Activated CD4-positive, alpha-beta memory T cell treated with anti-CD3 and anti-CD28 coated beads for 36 hours (primary cell): ENCODE data around the gene SUMO3. TPM values are rescaled to one million over a fixed set of nuclear protein-coding genes. Genes with fewer than 3 reads are reported as not detected.
A peak's percentile ranks its signal among the peaks of the same experiment; 100 is the strongest.

Experiments used
- CTCF ChIA-PET: fragments of 350-600 bp; sonication (Branson Sonifier 250); formaldehyde crosslinking; loops from one replicate; lab custom pipeline; 2021; ENCODE audit warnings: antibody characterized with exemption, inconsistent platforms; lab: Charles Lee
- POLR2A ChIA-PET: fragments of 350-600 bp; sonication (Branson Sonifier 250); formaldehyde crosslinking; loops from one replicate; lab custom pipeline; 2021; ENCODE audit warnings: antibody characterized with exemption; lab: Charles Lee
- DNase-seq: peaks from one replicate; pipeline ENCODE4 v3.0.0-alpha.2; 2020
- H3K27ac Mint-ChIP-seq: one replicate; pipeline ENCODE4 v1.8.0; 2021; ENCODE audit warnings: mixed read lengths
- H3K27me3 Mint-ChIP-seq: one replicate; pipeline ENCODE4 v1.8.0; 2021; ENCODE audit warnings: mixed read lengths
- H3K36me3 Mint-ChIP-seq: one replicate; pipeline ENCODE4 v1.8.0; 2021; ENCODE audit warnings: mixed read lengths
- H3K4me1 Mint-ChIP-seq: one replicate; pipeline ENCODE4 v1.8.0; 2021; ENCODE audit warnings: low read depth, mixed read lengths
- H3K4me3 Mint-ChIP-seq: one replicate; pipeline ENCODE4 v1.8.0; 2021; ENCODE audit warnings: mild to moderate bottlenecking, mixed read lengths
- H3K9me3 Mint-ChIP-seq: one replicate; pipeline ENCODE4 v1.8.0; 2021; ENCODE audit warnings: mixed read lengths
- intact Hi-C: fragments of 100-400 bp; cut with micrococcal nuclease; formaldehyde crosslinking; loops from one replicate; pipeline ENCODE4 v1.15.1; 2023
- total RNA-seq, 2 experiments: library from RNA; stranded (reverse); gene quantifications; one replicate each; pipeline ENCODE4 v1.2.3, GENCODE V29; 2021

The SUMO3 gene
- total RNA-seq, 2 experiments from 2014 or later = 77.2 to 77.6 TPM

- Mint-ChIP-seq H3K27ac (no peak overlapping the region), H3K4me3 (no peak overlapping the region), H3K36me3 (peaks cover 32% of the 10 kb centered on the region), H3K4me1 (peaks cover 28% of the 10 kb centered on the region), H3K27me3 (no peaks in the 10 kb centered on the region), H3K9me3 (no peaks in the 10 kb centered on the region)
- POLR2A ChIA-PET = no interaction called here
- intact Hi-C loops = no loop called here
- CTCF ChIA-PET = no interaction called here
- DNase-seq = no peak
These were observed 37.0 kb upstream of the SUMO3 start for GRCh38 chr21:44854664-44855446.

DNA sequence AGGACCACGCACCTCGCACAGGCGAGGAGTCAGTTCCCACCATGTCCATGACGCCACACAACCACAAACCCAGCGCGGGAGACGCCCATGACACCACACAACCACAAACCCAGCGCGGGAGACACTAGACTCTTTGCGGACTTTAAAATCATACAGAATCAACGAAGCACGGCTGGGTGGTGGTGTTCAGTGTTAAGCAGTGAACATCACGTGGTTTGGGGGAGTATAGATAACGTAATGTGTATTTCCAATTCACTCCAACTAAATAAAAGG is 36.5 kb upstream of the SUMO3 start:
- no peaks in the 10 kb centered on the region for H3K27me3 Mint-ChIP-seq
- peaks cover 28% of the 10 kb centered on the region for H3K4me1 Mint-ChIP-seq
- no peak for DNase-seq
- H3K27ac Mint-ChIP-seq = no peak overlapping the region
- no peaks in the 10 kb centered on the region for H3K9me3 Mint-ChIP-seq
- ChIA-PET CTCF (no interaction called here), POLR2A (no interaction called here)
- no peak overlapping the region for H3K4me3 Mint-ChIP-seq
- peaks cover 30% of the 10 kb centered on the region for H3K36me3 Mint-ChIP-seq
- intact Hi-C loops = no loop called here

DNA sequence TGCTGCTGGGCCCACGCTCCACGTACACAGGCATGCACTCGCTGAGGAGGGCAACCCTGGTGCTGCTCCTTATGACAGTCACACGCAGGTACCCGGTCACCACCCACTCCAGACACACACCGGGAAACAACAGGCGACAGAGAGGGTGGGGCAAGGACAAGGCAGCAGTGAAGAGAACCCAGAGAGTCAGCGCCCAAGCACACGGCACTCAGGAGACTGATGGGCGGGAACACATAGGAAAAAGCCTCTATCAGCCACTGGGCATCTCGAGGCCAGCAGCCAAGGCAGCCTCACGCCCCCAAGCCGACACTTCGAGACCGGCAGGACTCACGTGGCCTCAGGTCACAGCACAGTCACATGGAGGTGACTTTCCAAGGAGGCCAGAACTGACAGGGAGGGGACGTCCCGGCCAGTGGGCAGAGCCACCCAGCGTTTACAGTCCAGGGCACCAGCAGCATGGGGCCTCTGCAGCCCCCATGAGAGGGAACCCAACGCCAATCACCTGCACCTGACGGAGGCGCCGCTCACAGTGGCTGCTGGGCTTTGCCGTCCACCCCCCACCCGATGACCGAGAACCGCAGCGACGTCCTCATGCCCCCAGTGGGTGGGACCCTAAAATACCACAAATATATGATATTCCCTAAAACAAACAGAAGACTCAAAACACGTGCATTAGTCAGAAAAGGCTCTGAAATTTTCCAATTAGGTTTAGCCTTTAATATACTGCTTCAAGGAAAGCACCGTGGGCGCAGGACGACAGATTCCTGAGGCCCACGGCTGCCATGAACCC is 35.9 kb upstream of the SUMO3 start:
- H3K36me3 Mint-ChIP-seq = peaks cover 25% of the 10 kb centered on the region
- POLR2A ChIA-PET = no interaction called here
- H3K27ac Mint-ChIP-seq = peak overlapping the region; percentile 67
- H3K9me3 Mint-ChIP-seq = no peaks in the 10 kb centered on the region
- peaks cover 28% of the 10 kb centered on the region for H3K4me1 Mint-ChIP-seq
- CTCF ChIA-PET = no interaction called here
- intact Hi-C loops = no loop called here
- H3K4me3 Mint-ChIP-seq = no peak overlapping the region
- H3K27me3 Mint-ChIP-seq = no peaks in the 10 kb centered on the region
- no peak for DNase-seq

- Mint-ChIP-seq H3K4me1 (peaks cover 36% of the 10 kb centered on the region), H3K9me3 (no peaks in the 10 kb centered on the region), H3K36me3 (peaks cover 24% of the 10 kb centered on the region), H3K4me3 (no peak overlapping the region), H3K27me3 (no peaks in the 10 kb centered on the region), H3K27ac (peak overlapping the region; percentile 32)
- ChIA-PET POLR2A (no interaction called here), CTCF (interaction anchor here (0.9 to 1.6 kb wide), 3 partner anchors 22 to 277 kb away, joined by 3 read pairs; partner anchors contain the start of gene PTTG1IP)
- intact Hi-C loops = no loop called here
- DNase-seq = no peak
These were observed 33.2 kb upstream of the SUMO3 start for GRCh38 chr21:44850905-44851657.

- CTCF ChIA-PET = interaction anchor here (0.5 to 1.1 kb wide), 3 partner anchors 25 to 278 kb away, joined by 3 read pairs; no protein-coding TSS in a partner anchor
These were observed 32.4 kb upstream of the SUMO3 start for GRCh38 chr21:44850208-44850800.

DNA sequence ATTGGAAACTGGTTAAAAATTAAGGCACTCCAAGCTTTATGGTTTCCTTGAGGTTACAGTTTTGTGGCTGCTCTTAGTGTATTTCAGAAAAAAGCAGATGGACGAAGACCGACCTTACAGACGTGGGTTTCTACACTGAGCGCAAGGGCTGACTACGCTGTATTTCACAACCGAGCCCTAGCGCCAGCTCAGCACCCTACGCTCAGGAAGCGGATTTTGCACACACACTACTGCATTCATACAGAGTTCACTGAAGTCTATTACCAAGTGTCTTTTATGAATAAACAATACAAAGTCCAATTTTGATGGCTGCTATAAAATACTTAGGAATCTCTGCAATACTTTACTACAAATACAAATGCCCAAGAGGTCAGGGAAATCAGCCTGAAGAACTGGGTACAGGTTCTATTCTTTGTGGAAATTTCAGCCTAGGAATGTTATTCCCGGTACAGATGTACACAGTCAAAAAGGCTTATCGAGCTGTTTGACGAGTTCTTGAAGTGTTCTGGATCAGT is 31.8 kb upstream of the SUMO3 start:
- CTCF ChIA-PET = interaction anchor here (0.5 kb wide), 1 partner anchor 46 kb away, joined by 3 read pairs; no protein-coding TSS in a partner anchor
- Mint-ChIP-seq H3K27me3 (no peaks in the 10 kb centered on the region), H3K4me3 (no peak overlapping the region), H3K36me3 (peaks cover 19% of the 10 kb centered on the region), H3K9me3 (no peaks in the 10 kb centered on the region), H3K27ac (no peak overlapping the region), H3K4me1 (peaks cover 39% of the 10 kb centered on the region)
- DNase-seq = no peak
- intact Hi-C loops = no loop called here
- POLR2A ChIA-PET = no interaction called here

More at GRCh38 chr21:44850208-44850800, 32.4 kb upstream of the SUMO3 start:
- Mint-ChIP-seq H3K27me3 (no peaks in the 10 kb centered on the region), H3K36me3 (peaks cover 24% of the 10 kb centered on the region), H3K9me3 (no peaks in the 10 kb centered on the region), H3K27ac (no peak overlapping the region), H3K4me1 (peaks cover 40% of the 10 kb centered on the region), H3K4me3 (no peak overlapping the region)
- no peak for DNase-seq
- POLR2A ChIA-PET = no interaction called here
- intact Hi-C loops = no loop called here

DNA sequence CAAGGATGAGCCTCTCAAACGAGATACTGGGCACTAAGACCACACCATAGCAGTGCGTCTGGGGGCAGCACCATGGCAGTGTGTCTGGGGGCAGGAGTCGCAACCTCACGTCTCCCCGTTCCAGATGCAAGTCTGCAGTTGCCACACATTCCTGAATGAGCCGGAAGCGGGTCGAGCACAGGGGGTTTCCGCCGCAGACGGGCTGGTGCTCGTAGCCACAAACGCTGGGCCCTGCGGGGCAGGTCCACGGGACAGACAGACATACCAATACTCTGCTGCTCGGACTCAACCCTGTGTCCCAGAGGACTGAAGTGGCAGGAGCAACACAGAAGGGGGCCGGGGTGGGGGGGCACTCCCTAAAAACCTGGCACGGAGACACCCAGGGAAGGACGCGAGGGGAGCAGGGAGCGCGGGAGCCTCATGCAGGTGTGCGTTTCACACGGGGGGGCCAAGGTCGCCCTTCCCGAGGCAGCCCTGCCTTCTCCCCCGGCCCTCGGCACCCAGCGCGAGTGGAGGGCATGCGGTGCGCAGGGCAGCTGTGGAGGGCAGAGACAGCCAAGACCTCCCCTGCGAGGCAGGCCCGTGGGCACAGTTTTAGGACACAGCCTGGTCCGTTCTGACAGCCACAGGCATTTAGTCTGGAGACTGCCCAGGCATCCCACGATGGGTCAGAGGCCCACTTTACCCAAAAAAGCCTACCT is 31.1 kb upstream of the SUMO3 start:
- ChIA-PET CTCF (no interaction called here), POLR2A (no interaction called here)
- no peak overlapping the region for H3K4me3 Mint-ChIP-seq
- no peaks in the 10 kb centered on the region for H3K27me3 Mint-ChIP-seq
- H3K27ac Mint-ChIP-seq = no peak overlapping the region
- no peak for DNase-seq
- no peaks in the 10 kb centered on the region for H3K9me3 Mint-ChIP-seq
- peaks cover 12% of the 10 kb centered on the region for H3K36me3 Mint-ChIP-seq
- intact Hi-C loops = no loop called here
- peaks cover 33% of the 10 kb centered on the region for H3K4me1 Mint-ChIP-seq

GRCh38 chr21:44847261-44848056 is 29.6 kb upstream of the SUMO3 start:
- ChIA-PET POLR2A (no interaction called here), CTCF (interaction anchor here (0.9 to 2.0 kb wide), 3 partner anchors 28 to 337 kb away, joined by 3 to 6 read pairs (median 5); no protein-coding TSS in a partner anchor)
- intact Hi-C loops = no loop called here
- Mint-ChIP-seq H3K4me3 (no peak overlapping the region), H3K9me3 (no peaks in the 10 kb centered on the region), H3K27ac (no peak overlapping the region), H3K36me3 (peaks cover 8% of the 10 kb centered on the region), H3K4me1 (peaks cover 29% of the 10 kb centered on the region), H3K27me3 (no peaks in the 10 kb centered on the region)
- DNase-seq = no peak

DNA sequence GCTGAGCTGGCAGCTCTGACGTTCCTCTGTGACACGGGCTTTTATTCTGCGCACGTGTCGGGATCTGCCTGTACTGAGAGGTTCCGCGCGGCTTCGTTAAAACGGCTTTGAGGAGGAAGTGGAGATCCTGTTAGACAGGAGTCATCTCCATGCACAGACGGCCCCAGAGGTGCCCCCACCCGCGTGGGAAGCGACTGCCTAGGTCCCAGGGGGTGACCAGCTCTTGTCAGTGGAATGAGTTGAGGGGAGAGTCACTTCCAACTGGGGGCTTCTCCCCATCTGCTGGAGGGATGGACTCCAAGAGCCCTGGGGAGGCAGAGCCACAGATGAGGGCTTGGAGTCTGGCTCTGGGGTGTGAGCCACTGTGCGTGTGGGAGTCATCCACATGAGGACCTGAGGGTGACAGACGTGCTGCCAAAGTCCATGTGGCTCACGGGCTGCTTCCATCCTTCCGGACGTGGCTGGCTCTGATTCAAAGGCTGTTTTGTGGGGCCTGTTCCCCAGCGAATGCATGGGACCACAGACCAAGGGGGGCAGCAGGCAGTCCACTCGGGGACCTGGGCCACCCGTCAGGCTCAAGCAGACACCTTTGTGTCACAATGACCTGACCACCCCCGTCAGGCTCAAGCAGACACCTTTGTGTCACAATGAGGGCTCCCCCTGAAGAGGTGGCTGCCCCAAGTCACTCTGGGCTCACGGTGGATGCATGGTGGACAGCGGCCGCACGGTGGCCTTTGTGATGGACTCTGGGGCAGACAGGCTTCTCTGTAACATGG is 28.8 kb upstream of the SUMO3 start:
- CTCF ChIA-PET = interaction anchor here (0.7 to 2.0 kb wide), 4 partner anchors 29 to 85 kb away, joined by 3 to 8 read pairs (median 6); partner anchors contain the start of gene UBE2G2
- H3K27ac Mint-ChIP-seq = no peak overlapping the region
- peak; percentile 58 for DNase-seq
- intact Hi-C loops = no loop called here
- peaks cover 8% of the 10 kb centered on the region for H3K36me3 Mint-ChIP-seq
- no peaks in the 10 kb centered on the region for H3K9me3 Mint-ChIP-seq
- POLR2A ChIA-PET = interaction anchor here (1.0 kb wide), 1 partner anchor 46 kb away, joined by 4 read pairs; no protein-coding TSS in a partner anchor
- H3K4me1 Mint-ChIP-seq = peaks cover 21% of the 10 kb centered on the region
- no peaks in the 10 kb centered on the region for H3K27me3 Mint-ChIP-seq
- peak overlapping the region; percentile 60 for H3K4me3 Mint-ChIP-seq

DNA sequence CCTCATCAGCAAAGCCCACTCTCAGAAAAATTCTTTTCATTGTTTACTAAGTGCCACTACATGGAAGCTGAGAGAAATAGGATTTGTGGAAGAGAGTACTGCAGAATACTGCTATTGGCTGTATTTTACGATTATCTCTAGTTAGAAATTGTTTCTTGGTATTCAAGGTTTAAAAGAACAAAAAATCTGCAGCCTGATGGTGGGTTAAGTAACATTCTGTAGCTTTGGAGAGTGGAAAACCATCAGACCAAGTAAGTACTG is 28.3 kb upstream of the SUMO3 start:
- Mint-ChIP-seq H3K9me3 (no peaks in the 10 kb centered on the region), H3K4me3 (peak overlapping the region; percentile 60), H3K27ac (no peak overlapping the region), H3K27me3 (no peaks in the 10 kb centered on the region), H3K36me3 (peaks cover 6% of the 10 kb centered on the region), H3K4me1 (peaks cover 16% of the 10 kb centered on the region)
- DNase-seq = no peak
- intact Hi-C loops = no loop called here
- POLR2A ChIA-PET = interaction anchor here (1.0 kb wide), 1 partner anchor 45 kb away, joined by 4 read pairs; no protein-coding TSS in a partner anchor
- CTCF ChIA-PET = interaction anchor here (0.7 to 2.0 kb wide), 4 partner anchors 29 to 86 kb away, joined by 3 to 8 read pairs (median 6); partner anchors contain the start of gene UBE2G2
